Measurements from ENCODE around the gene RNF103. TPM values are rescaled to one million over a fixed set of nuclear protein-coding genes. Genes with fewer than 3 reads are reported as not detected.

The RNF103 gene
- total and polyA plus RNA-seq, 2 donors (not counting 3 experiments of a cell fraction or from before 2014, with no cell fraction given): 15.6 to 24.2 TPM

GRCh38 chr2:86616502-86616901 lies 7.2 kb downstream of the RNF103 start:
- Histone ChIP-seq H3K4me2 (ENCODE audit: insufficient read depth, low read length) (no peak overlapping the region), H2AFZ (ENCODE audit: low read depth, low read length) (no peak overlapping the region), H3K9me1 (replicated peaks; ENCODE audit: control insufficient read depth, extremely low read depth, insufficient read depth, low read length) (peaks cover 4% of the 10 kb centered on the region), H4K20me1 (replicated peaks; ENCODE audit: control insufficient read depth, extremely low read depth, insufficient read depth, low read length) (no peaks in the 10 kb centered on the region), H3K9ac (replicated peaks; ENCODE audit: extremely low read depth, insufficient read depth, low read length) (no peak overlapping the region), H3K36me3 (ENCODE audit: control insufficient read depth in 2 of 2, extremely low read depth in 1 of 2, insufficient read depth in 2 of 2, low read length in 2 of 2) (peaks cover 5 to 17% of the 10 kb centered on the region in 2 experiments), H3K4me1 (ENCODE audit: control insufficient read depth, extremely low read depth, insufficient read depth, low read length) (peaks cover 12% of the 10 kb centered on the region), H3K9me3 (replicated peaks; ENCODE audit: control insufficient read depth, insufficient read depth, low read length) (no peaks in the 10 kb centered on the region), H3K4me3 (replicated peaks in 1 of 3; ENCODE audit: insufficient read depth in 1 of 3, low read depth in 1 of 3, low read length in 3 of 3) (no peak overlapping the region), H3K79me2 (ENCODE audit: control insufficient read depth, insufficient read depth, low read length) (peaks cover 25% of the 10 kb centered on the region), H3K27me3 (ENCODE audit: control insufficient read depth in 2 of 2, insufficient read depth in 2 of 2, low read length in 2 of 2) (no peaks in the 10 kb centered on the region), H3K27ac (ENCODE audit: insufficient read depth, low read depth, low read length) (no peak overlapping the region)
- intact Hi-C loops (cut with micrococcal nuclease) (no loop called here), dilution Hi-C loops (cut with MboI; ENCODE audit: extremely low pct_ligation_motif_present, low sequenced_read_pairs) (loop anchor here (10.0 kb wide), 1 partner anchor 162 kb away; no protein-coding TSS in a partner anchor)
- BruUV-seq (replicated peaks): no TSS peak
- TF ChIP-seq FOS (IDR thresholded peaks at IDR 0.05; ENCODE audit: borderline replicate concordance, insufficient read depth, low read length) (no peak), POLR2AphosphoS5 (IDR thresholded peaks at IDR 0.05; ENCODE audit: insufficient read depth, low read depth, low read length) (no peak), GATA2 (IDR thresholded peaks at IDR 0.05; ENCODE audit: insufficient read depth, insufficient read length, low read depth, low read length) (no peak), POLR2A (IDR thresholded peaks at IDR 0.05; ENCODE audit: low read depth, low read length) (no peak), MAX (IDR thresholded peaks at IDR 0.05; ENCODE audit: insufficient read depth, insufficient read length) (no peak), EZH2 (IDR thresholded peaks at IDR 0.05; ENCODE audit: borderline replicate concordance, low read depth, low read length, severe bottlenecking) (no peak)
- POLR2A ChIA-PET: interaction anchor here (1.8 kb wide), 1 partner anchor 32 kb away, joined by 3 read pairs; no protein-coding TSS in a partner anchor
- DNase-seq (ENCODE audit: low read depth, low spot score) (no peak), FAIRE-seq (no peak)
- CTCF ChIA-PET: interaction anchor here (1.1 kb wide), 2 partner anchors 32 to 137 kb away, joined by 3 read pairs; no protein-coding TSS in a partner anchor

GRCh38 chr2:86615596-86615995 lies 8.1 kb downstream of the RNF103 start:
- Histone ChIP-seq H3K27me3 (ENCODE audit: control insufficient read depth in 2 of 2, insufficient read depth in 2 of 2, low read length in 2 of 2) (no peaks in the 10 kb centered on the region), H3K4me3 (replicated peaks in 1 of 3; ENCODE audit: insufficient read depth in 1 of 3, low read depth in 1 of 3, low read length in 3 of 3) (no peak overlapping the region), H3K9me1 (replicated peaks; ENCODE audit: control insufficient read depth, extremely low read depth, insufficient read depth, low read length) (peaks cover 4% of the 10 kb centered on the region), H4K20me1 (replicated peaks; ENCODE audit: control insufficient read depth, extremely low read depth, insufficient read depth, low read length) (no peaks in the 10 kb centered on the region), H2AFZ (ENCODE audit: low read depth, low read length) (no peak overlapping the region), H3K36me3 (ENCODE audit: control insufficient read depth in 2 of 2, extremely low read depth in 1 of 2, insufficient read depth in 2 of 2, low read length in 2 of 2) (peaks cover 9 to 20% of the 10 kb centered on the region in 2 experiments), H3K27ac (ENCODE audit: insufficient read depth, low read depth, low read length) (no peak overlapping the region), H3K9ac (replicated peaks; ENCODE audit: extremely low read depth, insufficient read depth, low read length) (no peak overlapping the region), H3K4me2 (ENCODE audit: insufficient read depth, low read length) (no peak overlapping the region), H3K79me2 (ENCODE audit: control insufficient read depth, insufficient read depth, low read length) (peaks cover 17% of the 10 kb centered on the region), H3K9me3 (replicated peaks; ENCODE audit: control insufficient read depth, insufficient read depth, low read length) (no peaks in the 10 kb centered on the region), H3K4me1 (ENCODE audit: control insufficient read depth, extremely low read depth, insufficient read depth, low read length) (peaks cover 5% of the 10 kb centered on the region)
- ChIA-PET POLR2A (interaction anchor here (1.8 kb wide), 1 partner anchor 32 kb away, joined by 3 read pairs; no protein-coding TSS in a partner anchor), CTCF (no interaction called here)
- intact Hi-C loops (cut with micrococcal nuclease): no loop called here
- dilution Hi-C loops (cut with MboI; ENCODE audit: extremely low pct_ligation_motif_present, low sequenced_read_pairs): loop anchor here (10.0 kb wide), 1 partner anchor 161 kb away; no protein-coding TSS in a partner anchor
- TF ChIP-seq POLR2A (IDR thresholded peaks at IDR 0.05; ENCODE audit: low read depth, low read length) (no peak), MAX (IDR thresholded peaks at IDR 0.05; ENCODE audit: insufficient read depth, insufficient read length) (no peak), GATA2 (IDR thresholded peaks at IDR 0.05; ENCODE audit: insufficient read depth, insufficient read length, low read depth, low read length) (no peak), MYC (IDR thresholded peaks at IDR 0.05; ENCODE audit: low read depth, low read length) (no peak), POLR2AphosphoS5 (IDR thresholded peaks at IDR 0.05; ENCODE audit: insufficient read depth, low read depth, low read length) (no peak), CTCF (IDR thresholded peaks at IDR 0.05; ENCODE audit: extremely low read depth in 1 of 2, insufficient read depth in 1 of 2, low read depth in 1 of 2, low read length in 2 of 2) (no peak), FOS (IDR thresholded peaks at IDR 0.05; ENCODE audit: borderline replicate concordance, insufficient read depth, low read length) (no peak), EZH2 (IDR thresholded peaks at IDR 0.05; ENCODE audit: borderline replicate concordance, low read depth, low read length, severe bottlenecking) (no peak), JUN (IDR thresholded peaks at IDR 0.05; ENCODE audit: borderline replicate concordance, insufficient read depth, insufficient read length, low read depth) (no peak)
- no TSS peak for BruUV-seq (replicated peaks)
- DNase-seq (ENCODE audit: low read depth, low spot score): no peak
- FAIRE-seq: no peak

All from endothelial cell of umbilical vein (primary cell).